ENCODE measurements around the gene GNAO1. TPM values are rescaled to one million over a fixed set of nuclear protein-coding genes. Genes with fewer than 3 reads are reported as not detected.

GNAO1 gene
- total and polyA plus RNA-seq, 9 of the 15 experiments (the other 6 are each of a cell fraction or from before 2014, with no cell fraction given) = 0.07 to 0.42 (median 0.08) TPM; not detected in 5

DNA sequence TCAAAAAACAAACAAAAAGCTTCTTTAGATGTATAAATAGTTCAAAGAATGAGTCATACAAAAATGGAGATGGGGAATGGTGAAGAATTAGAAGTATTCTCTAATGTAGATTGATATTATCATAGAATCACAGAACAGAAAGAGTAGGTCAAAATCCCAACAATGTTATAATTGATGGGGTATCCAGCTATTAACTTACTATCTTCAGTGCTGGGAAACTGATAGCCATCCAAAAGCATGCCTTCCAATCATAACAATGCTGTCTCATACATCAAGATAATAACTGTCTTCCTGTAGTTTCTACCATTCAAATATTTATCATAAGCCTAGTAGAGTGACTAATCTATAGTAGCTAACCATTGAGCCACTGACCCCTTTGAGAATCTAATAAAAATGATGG is 26.7 kb upstream of the GNAO1 start:
- H3K9ac ChIP-seq (ENCODE audit: insufficient read depth in 1 of 2, low read depth in 2 of 2, low read length in 2 of 2) = no peak overlapping the region
- no TSS peak for BruUV-seq (replicated peaks)
- no peaks in the 10 kb centered on the region for H3K4me1 ChIP-seq (replicated peaks in 1 of 2; ENCODE audit: control insufficient read depth in 2 of 2, insufficient read depth in 2 of 2, low read length in 2 of 2)
- no peak for TF ChIP-seq ZNF324 (CRISPR knock-in tag; IDR thresholded peaks at IDR 0.05)
- TF ChIP-seq ZNF764 (CRISPR knock-in tag; IDR thresholded peaks at IDR 0.05; ENCODE audit: low read depth) = no peak
- no peak for TF ChIP-seq NCOA1 (IDR thresholded peaks at IDR 0.05; ENCODE audit: low read depth)
- no peak for TF ChIP-seq ZNF586 (CRISPR knock-in tag; conservative IDR thresholded peaks at IDR 0.05)
- no peak for TF ChIP-seq ZC3H8 (IDR thresholded peaks at IDR 0.05)
- TF ChIP-seq TEAD2 (tag; IDR thresholded peaks at IDR 0.05) = no peak
- no peak for TF ChIP-seq ZNF561 (CRISPR knock-in tag; conservative IDR thresholded peaks at IDR 0.05)
- no peak for TF ChIP-seq ZNF717 (CRISPR knock-in tag; IDR thresholded peaks at IDR 0.05)
- no peak for TF ChIP-seq OTX1 (CRISPR knock-in tag; IDR thresholded peaks at IDR 0.05)
- TF ChIP-seq, protein P1, sequence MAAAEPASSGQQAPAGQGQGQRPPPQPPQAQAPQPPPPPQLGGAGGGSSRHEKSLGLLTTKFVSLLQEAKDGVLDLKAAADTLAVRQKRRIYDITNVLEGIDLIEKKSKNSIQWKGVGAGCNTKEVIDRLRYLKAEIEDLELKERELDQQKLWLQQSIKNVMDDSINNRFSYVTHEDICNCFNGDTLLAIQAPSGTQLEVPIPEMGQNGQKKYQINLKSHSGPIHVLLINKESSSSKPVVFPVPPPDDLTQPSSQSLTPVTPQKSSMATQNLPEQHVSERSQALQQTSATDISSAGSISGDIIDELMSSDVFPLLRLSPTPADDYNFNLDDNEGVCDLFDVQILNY (CRISPR knock-in tag; IDR thresholded peaks at IDR 0.05) = no peak
- TF ChIP-seq KDM5B (IDR thresholded peaks at IDR 0.05; ENCODE audit: insufficient replicate concordance, low read depth, low read length) = no peak
- TF ChIP-seq HNRNPH1 (optimal IDR thresholded peaks at IDR 0.05; ENCODE audit: low read depth, low read length) = no peak
- TF ChIP-seq, protein P2, sequence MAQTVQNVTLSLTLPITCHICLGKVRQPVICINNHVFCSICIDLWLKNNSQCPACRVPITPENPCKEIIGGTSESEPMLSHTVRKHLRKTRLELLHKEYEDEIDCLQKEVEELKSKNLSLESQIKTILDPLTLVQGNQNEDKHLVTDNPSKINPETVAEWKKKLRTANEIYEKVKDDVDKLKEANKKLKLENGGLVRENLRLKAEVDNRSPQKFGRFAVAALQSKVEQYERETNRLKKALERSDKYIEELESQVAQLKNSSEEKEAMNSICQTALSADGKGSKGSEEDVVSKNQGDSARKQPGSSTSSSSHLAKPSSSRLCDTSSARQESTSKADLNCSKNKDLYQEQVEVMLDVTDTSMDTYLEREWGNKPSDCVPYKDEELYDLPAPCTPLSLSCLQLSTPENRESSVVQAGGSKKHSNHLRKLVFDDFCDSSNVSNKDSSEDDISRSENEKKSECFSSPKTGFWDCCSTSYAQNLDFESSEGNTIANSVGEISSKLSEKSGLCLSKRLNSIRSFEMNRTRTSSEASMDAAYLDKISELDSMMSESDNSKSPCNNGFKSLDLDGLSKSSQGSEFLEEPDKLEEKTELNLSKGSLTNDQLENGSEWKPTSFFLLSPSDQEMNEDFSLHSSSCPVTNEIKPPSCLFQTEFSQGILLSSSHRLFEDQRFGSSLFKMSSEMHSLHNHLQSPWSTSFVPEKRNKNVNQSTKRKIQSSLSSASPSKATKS (CRISPR knock-in tag; IDR thresholded peaks at IDR 0.05) = no peak
- TF ChIP-seq U2AF2 (optimal IDR thresholded peaks at IDR 0.05; ENCODE audit: low read depth, low read length) = no peak
- no peaks in the 10 kb centered on the region for H4K20me1 ChIP-seq (replicated peaks; ENCODE audit: control insufficient read depth, insufficient read depth, low read length)
- H3K9me3 ChIP-seq (replicated peaks; ENCODE audit: control insufficient read depth, insufficient read depth, low read depth, low read length) = no peaks in the 10 kb centered on the region
- intact Hi-C loops (cut with micrococcal nuclease) = no loop called here
- H3K27me3 ChIP-seq (ENCODE audit: control insufficient read depth in 2 of 2, insufficient read depth in 2 of 2, low read length in 2 of 2) = no peaks in the 10 kb centered on the region
- no peaks in the 10 kb centered on the region for H3K9me1 ChIP-seq (ENCODE audit: control insufficient read depth, insufficient read depth, low read length)
- in situ Hi-C loops (cut with MboI) = no loop called here
- ChIA-PET POLR2A (no interaction called here), CTCF (ENCODE audit: low intra/inter-chr PET ratio) (no interaction called here)
- no peak overlapping the region for H2AFZ ChIP-seq (ENCODE audit: low read depth, low read length)
- no peak for ATAC-seq
- no peak overlapping the region for H3K27ac ChIP-seq (ENCODE audit: extremely low read depth, low read depth, low read length)
- no peak for DNase-seq (ENCODE audit: extremely low read depth in 1 of 4, low spot score in 3 of 4)
- no peak overlapping the region for H3K4me2 ChIP-seq (ENCODE audit: insufficient read depth, low read length)
- no peak overlapping the region for H3K4me3 ChIP-seq
- H3K36me3 ChIP-seq (ENCODE audit: control insufficient read depth, insufficient read depth, low read length) = no peaks in the 10 kb centered on the region
- FAIRE-seq = no peak
- no peaks in the 10 kb centered on the region for H3K79me2 ChIP-seq (ENCODE audit: control insufficient read depth, insufficient read depth, low read length)
